ENCODE data around the gene PPRC1.

- TF ChIP-seq CTCF (IDR thresholded peaks at IDR 0.05; ENCODE audit: poor library complexity) = no peak
- TF ChIP-seq EZH2 (IDR thresholded peaks at IDR 0.05; ENCODE audit: borderline replicate concordance) = no peak
- TF ChIP-seq EZH2phosphoT487 (IDR thresholded peaks at IDR 0.05; ENCODE audit: low read depth, severe bottlenecking, unreplicated experiment) = no peak
Measured at GRCh38 chr10:102152545-102152890, 19.7 kb downstream of the PPRC1 start.

Measured in hepatocyte (in vitro differentiated cells).